ENCODE measurements around the gene TMCC1.

- TF ChIP-seq, protein P1, sequence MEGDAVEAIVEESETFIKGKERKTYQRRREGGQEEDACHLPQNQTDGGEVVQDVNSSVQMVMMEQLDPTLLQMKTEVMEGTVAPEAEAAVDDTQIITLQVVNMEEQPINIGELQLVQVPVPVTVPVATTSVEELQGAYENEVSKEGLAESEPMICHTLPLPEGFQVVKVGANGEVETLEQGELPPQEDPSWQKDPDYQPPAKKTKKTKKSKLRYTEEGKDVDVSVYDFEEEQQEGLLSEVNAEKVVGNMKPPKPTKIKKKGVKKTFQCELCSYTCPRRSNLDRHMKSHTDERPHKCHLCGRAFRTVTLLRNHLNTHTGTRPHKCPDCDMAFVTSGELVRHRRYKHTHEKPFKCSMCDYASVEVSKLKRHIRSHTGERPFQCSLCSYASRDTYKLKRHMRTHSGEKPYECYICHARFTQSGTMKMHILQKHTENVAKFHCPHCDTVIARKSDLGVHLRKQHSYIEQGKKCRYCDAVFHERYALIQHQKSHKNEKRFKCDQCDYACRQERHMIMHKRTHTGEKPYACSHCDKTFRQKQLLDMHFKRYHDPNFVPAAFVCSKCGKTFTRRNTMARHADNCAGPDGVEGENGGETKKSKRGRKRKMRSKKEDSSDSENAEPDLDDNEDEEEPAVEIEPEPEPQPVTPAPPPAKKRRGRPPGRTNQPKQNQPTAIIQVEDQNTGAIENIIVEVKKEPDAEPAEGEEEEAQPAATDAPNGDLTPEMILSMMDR (IDR thresholded peaks at IDR 0.05) = no peak
- TF ChIP-seq POLR2A (IDR thresholded peaks at IDR 0.05) = no peak
Observed at GRCh38 chr3:129617381-129618185, 275.9 kb downstream of the TMCC1 start.
